NCI-H446 (cell line): ENCODE data around the gene CAMTA1.

Source experiments
- DNase-seq, 2 experiments: peaks; one replicate each; lab custom pipeline; 2025; lab: John Stamatoyannopoulos, UW

The CAMTA1 gene

GRCh38 chr1:6927626-6928025 lies 142.4 kb downstream of the CAMTA1 start:
- no peak for DNase-seq

DNA sequence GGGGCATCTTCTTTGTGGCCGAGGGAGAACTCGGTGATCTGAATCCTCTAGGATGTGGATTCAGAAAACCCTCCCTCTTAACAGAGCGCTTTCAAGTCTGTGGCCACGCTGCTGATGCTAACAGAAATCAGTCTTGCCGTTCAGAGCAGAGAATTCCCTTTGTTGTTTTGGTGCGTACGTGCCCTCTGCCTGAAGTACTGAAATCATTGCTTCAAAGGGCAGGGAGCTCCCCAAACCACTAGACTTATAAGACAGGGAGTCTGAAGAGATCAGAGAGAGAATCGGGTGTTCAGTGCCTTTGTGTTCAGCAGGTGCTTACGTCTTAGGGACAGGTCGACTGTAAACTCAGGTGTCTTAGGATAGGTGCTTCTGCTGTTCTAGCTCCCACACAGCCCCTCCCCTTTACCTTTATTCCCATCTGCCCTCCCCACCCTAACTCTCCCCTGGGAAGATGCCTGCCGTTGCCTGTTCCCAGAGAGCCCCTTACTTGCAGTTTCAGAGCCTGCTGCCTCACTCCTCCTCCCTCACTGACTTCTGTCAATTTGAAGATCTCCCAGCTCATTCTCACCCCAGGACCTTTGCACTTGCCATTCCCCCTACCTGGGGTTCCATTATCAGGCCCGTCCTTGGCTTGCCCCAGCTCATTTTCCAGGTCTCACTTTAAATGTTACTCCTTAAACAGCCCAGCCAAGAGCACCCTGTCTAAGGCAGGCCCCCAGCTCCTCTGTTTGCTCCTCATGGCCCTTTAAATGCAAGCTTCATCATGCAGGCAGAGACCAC lies 143.0 kb downstream of the CAMTA1 start:
- no peak for DNase-seq

- DNase-seq = no peak
Measured at GRCh38 chr1:6930732-6931300, 145.6 kb downstream of the CAMTA1 start.

DNA sequence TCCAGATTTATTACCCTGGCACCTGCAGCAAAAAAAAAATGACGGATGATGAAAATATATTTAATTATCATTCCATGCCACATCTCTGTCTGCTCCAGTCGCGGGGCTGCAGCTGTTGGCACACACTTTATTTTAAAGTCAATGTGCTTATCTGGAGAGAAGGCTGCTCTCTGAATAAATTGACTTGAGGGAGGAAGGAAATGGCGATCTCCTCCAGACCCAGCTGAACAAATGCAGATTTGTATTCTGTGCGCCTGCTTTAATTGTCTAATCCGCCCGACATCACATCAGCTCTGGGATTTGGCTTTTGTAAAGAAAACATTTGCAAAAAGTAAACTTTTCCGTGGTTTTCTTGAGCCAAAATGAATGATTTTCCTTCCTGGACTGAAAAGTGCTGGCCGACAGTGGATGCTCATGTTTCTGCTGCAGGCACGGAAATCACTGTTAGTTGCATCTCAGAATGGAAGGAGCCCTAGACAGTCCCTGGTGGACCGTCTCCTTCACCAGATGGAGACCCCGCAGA lies 150.2 kb downstream of the CAMTA1 start:
- no peak for DNase-seq

DNA sequence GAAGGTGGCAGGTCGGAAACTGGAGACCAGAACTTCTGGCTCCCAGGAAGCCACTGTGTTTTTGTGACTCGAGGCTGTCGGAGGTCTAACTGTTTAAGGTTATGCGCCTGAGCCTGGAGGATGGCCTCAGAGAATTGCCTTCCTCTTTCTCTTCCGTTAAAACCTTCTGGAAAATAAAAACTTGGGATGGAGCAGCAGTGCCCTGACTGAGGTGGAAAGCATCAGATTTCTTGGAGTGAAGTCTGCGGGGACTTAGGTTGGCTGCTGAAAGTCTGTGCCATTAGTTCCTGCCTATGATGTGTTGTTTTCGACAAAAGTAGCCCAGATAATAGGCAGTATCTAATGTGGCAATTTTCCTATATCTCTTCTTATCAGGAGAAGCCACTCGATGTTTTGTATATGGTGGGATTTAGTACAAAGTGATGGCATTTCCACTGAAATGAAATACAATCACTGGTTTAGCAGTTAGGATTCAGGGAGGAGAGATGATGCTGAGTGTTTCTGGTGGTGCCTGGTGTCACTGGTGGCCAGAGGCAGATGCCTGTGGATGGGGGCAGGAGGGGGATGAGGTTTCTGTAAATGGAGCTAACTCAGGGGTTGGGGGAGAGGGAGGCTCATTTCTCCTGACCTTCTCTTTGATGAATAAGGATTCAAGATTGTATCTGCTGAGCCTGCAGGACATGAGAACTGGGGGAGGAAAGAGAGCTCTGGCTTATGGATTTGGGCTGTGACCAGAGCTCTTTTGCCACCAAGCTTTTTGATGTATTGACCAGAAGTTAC lies 150.8 kb downstream of the CAMTA1 start:
- no peak for DNase-seq

DNA sequence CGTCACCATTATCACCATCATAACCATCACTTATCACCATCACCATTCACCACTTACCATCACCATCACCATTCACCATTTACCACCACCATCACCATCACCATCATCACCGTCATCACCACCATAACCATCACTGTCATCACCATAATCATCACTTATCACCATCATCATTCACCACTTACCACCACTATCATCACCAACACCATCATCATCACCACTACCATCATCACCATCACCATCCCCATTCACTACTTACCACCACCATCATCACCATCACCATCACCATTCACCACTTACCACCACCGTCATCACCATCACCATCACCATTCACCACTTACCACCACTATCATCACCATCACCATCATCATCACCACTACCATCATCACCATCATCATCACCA lies 151.8 kb downstream of the CAMTA1 start:
- no peak for DNase-seq

GRCh38 chr1:6939363-6939762 lies 154.1 kb downstream of the CAMTA1 start:
- no peak for DNase-seq

- no peak for DNase-seq
Measured at GRCh38 chr1:6941786-6942185, 156.5 kb downstream of the CAMTA1 start.

DNA sequence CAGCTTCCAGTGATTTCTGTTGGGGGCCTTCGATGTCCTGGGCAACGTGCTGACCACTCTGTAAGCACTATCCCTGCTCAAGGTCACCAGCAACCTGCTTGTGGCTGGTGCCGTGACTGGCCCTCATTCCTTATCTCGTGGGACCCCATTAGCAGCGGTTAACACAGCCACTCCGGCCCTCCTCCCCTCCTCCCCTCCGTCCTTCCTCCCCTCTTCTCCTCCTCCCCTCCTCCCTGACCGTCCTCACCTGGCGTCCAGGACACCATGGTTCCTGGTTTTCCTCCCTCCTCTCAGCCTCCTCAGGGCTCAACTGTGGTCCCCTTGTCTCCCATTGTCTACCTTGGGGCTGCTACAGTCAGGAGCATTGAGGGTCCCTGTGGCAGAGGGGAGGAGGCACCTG lies 157.7 kb downstream of the CAMTA1 start:
- DNase-seq = no peak

DNA sequence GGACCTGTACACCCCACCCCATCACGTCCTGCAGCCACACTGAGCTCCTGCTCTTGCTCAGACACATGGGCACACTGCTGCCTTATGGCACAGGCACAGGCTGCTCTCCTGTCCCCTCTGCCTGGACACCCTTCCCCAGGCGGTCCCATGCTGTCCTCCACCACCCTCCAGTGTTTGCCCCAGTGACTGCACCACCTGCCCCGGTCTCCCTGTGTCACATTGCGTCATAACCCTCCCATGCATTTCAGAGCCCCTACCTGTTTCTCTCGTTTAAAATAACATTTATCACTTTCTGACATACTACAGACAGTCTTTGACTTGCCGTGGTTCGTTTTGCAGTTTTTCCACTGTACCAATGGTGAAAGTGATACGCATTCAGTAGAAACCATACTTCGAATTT lies 159.2 kb downstream of the CAMTA1 start:
- DNase-seq = no peak

GRCh38 chr1:6947952-6948351 lies 162.7 kb downstream of the CAMTA1 start:
- no peak for DNase-seq

GRCh38 chr1:6948416-6948815 lies 163.2 kb downstream of the CAMTA1 start:
- DNase-seq = no peak

DNA sequence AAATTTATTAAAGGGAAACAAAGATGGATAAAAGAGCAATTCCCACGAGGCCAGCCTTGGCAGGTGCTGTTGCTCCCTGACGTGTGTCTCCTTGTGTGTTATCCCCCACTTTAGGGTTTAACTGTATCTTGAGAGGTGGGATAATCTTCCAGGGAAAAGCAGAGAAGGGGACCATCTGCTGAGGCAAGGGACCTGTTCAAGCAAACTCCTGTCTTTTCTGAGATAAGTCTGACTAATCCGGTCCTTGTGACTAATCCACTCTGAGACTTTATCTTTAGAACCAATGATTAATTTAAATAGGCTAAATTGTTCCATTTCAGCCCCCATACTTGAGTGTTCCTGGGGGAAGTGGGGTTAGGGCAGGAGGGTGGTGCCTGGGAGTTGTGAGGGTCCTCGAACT lies 163.6 kb downstream of the CAMTA1 start:
- no peak for DNase-seq

GRCh38 chr1:6950001-6950765 lies 164.9 kb downstream of the CAMTA1 start:
- no peak for DNase-seq

DNA sequence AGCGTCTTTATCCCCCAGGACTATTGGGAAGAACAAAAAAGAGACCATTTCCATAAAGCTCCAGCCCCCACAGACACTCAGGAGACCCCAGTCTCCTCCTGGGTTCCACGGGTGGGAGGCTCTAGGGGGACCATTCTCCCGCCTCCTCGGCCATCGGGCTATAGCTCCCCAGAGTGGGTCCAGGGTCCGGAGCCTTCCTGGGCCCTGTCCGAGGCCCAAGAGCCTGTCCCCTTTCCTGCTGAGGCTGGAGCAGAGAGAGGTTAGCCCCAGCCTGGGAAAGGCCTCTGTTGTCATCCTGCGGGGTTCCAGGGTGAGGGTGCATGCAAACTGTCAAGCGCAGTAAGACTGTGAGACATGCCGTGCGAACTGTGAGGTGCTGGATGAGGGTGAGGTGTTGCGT lies 166.3 kb downstream of the CAMTA1 start:
- DNase-seq = no peak

DNA sequence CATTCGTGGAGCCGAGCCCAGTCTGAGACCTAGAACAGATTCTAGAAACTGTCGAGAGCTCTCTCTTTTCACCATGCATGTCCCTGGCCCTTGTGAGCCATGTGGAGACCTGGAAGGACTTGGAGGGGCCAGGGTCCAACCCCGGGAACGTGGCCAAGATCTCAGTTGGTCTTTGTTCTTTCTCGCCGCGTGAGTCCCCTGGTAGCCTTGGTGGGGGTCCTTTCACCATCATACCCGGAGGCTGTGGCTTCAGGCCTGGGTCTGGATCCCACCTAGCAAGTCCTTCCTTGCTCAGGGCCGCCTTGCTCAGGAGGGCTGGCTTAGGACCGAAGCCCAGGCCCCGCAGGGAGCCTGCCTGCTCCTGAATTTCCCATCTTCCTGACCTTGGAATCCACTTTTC lies 168.0 kb downstream of the CAMTA1 start:
- no peak for DNase-seq

- no peak for DNase-seq
Measured at GRCh38 chr1:6953907-6954364, 168.7 kb downstream of the CAMTA1 start.

DNA sequence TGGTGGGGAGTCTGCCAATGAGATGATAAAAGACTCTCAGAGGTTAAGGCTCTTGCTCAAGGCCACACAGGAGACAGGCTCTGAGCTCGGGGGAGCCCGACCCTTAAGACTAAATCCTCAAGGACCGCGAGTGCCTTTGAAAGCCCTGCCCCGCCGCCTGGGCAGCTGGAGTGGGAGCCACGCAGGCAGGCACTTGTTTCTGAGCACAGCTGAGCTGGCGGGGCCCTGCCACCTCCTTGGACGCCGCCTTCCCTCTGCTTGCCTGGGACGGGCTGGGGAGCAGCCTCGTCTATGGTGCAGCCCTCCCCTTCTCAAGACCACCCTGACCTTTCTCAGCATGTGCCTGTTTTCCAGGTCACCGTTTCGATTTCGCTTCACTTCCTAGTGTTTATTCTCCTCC lies 169.3 kb downstream of the CAMTA1 start:
- DNase-seq = no peak

DNA sequence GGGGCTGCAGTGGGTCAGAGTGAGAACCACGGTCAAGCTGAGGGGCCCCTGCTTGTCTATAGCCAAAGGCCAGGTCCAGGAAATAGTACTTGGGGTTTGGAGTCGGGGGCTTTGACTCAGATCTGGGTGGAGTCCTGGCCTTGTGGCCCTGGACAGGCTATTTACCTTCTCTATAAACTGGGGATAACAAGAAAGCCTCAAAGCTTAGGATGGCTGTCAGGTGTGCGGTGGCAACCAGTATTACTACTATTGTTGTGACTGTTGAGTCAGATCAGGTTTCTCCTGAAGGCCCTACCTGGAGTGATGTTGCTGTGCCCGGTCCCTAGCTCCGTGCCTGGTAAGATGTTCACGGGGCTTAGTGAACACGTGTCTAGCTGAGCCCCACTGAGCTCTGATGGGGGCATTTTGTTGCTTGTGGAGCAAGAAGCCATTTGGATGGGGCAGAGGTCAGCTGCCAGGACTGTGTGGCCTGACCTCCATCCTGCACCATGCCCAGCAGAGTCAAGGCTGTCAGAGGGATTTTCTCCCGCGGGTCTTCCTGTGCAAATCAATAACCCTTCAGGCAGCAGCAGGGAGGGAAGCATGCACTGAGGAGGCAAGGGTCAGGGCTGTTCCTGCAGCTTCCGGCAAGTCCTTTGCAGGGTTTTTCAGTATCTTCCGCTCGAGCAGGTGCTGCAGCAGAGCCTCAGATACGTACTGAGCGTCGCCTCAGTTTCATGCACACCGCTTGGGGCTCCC lies 170.3 kb downstream of the CAMTA1 start:
- DNase-seq = no peak

- no peak for DNase-seq
Measured at GRCh38 chr1:6956488-6957159, 171.4 kb downstream of the CAMTA1 start.

DNA sequence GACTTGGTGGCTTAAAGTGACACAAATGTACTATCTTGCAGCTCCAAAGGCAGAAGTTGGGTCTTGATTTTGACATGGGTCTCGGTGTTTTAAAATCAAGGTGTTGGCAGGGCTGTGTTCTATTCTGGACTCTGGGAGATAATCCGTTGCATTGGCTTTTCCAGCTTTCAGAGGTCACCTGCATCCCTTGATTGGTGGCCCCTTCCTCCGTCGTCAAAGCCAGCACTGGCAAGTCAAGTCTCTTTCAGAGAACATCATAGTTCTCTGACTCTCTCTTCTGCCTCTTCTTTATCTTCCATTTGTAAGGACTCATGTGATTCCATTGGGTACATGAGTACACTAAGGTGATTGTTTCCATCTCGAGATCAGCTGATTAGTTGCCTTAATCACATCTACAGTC lies 172.1 kb downstream of the CAMTA1 start:
- DNase-seq = no peak
